ENCODE results near the gene FAAP100.

DNA sequence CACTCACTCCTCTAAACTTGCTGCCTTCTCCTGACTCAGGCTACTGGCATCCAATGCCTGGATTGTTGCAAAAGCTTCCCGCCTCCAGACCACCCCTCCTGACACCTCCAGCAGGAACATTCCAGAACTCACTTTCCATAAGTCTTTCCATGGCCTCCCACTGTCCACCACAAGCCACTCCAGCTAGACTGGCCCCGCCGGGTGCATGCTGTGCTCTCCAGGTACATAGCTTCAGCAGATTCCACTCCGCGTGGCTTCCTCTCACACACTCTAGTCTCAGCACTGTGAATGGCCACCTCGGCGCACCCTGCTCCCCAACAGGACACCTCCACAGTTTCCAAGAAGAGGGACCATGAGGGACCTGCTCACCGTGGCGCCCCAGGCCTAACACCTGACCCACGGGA is 25.9 kb upstream of the FAAP100 start:
- TF ChIP-seq CTCF (IDR thresholded peaks at IDR 0.05), result no peak
- no peak for TF ChIP-seq POLR2AphosphoS5 (IDR thresholded peaks at IDR 0.05)
- no peak for TF ChIP-seq POLR2A (IDR thresholded peaks at IDR 0.05)
